HepG2 (cell line): Measurements from ENCODE around the gene CPB2. TPM values are rescaled to one million over a fixed set of nuclear protein-coding genes. Genes with fewer than 3 reads are reported as not detected.

ENCODE experiments used
- ARHGAP35 ChIP-seq: sonication (generic); formaldehyde crosslinking; IDR thresholded peaks from 2 replicates; pipeline ENCODE4 v1.9.0; 2022; ENCODE audit warnings: mild to moderate bottlenecking, inconsistent platforms, moderate library complexity, missing genetic modification reagents, borderline replicate concordance
- CC2D1A ChIP-seq: sonication (generic); formaldehyde crosslinking; IDR thresholded peaks from 2 replicates; pipeline ENCODE4 v1.8.1; 2023; ENCODE audit warnings: mild to moderate bottlenecking, missing genetic modification reagents
- CCDC6 ChIP-seq: sonication (generic); formaldehyde crosslinking; IDR thresholded peaks from 2 replicates; pipeline ENCODE4 v1.8.1; 2022; ENCODE audit warnings: mild to moderate bottlenecking, missing genetic modification reagents, moderate library complexity
- CHCHD3 ChIP-seq: sonication (generic); formaldehyde crosslinking; IDR thresholded peaks from 2 replicates; pipeline ENCODE4 v1.8.0; 2022; ENCODE audit warnings: mild to moderate bottlenecking, missing genetic modification reagents, moderate library complexity
- CREM ChIP-seq, 2 experiments: sonication (generic) in 1 of 2; formaldehyde crosslinking in 1 of 2; IDR thresholded peaks; 2 replicates each; pipeline versions ENCODE4 v1.4.0 to v1.6.1; 2016 to 2020; ENCODE audit warnings: antibody characterized with exemption in 1 of 2, mild to moderate bottlenecking in 1 of 2, missing genetic modification reagents in 1 of 2
- FOXA3 ChIP-seq: IDR thresholded peaks from 2 replicates; pipeline ENCODE4 v1.6.1; 2016; ENCODE audit warnings: missing genetic modification reagents, missing compliant biosample characterization
- MAZ ChIP-seq, 2 experiments: sonication (generic) in 1 of 2; formaldehyde crosslinking in 1 of 2; IDR thresholded peaks; 2 replicates each; pipeline versions ENCODE4 v1.5.0 to v1.6.1; 2012 to 2020; ENCODE audit warnings: low read depth in 2 of 2, mild to moderate bottlenecking in 2 of 2, borderline replicate concordance in 1 of 2, improper control_type of control experiment in 1 of 2, low read length in 1 of 2, missing genetic modification reagents in 1 of 2, moderate library complexity in 1 of 2
- MIER3 ChIP-seq: IDR thresholded peaks from 2 replicates; pipeline ENCODE4 v1.6.1; 2016; ENCODE audit warnings: missing compliant biosample characterization, borderline replicate concordance
- MLX ChIP-seq: IDR thresholded peaks from 2 replicates; pipeline ENCODE4 v1.6.1; 2016
- NCOA2 ChIP-seq: sonication (generic); formaldehyde crosslinking; IDR thresholded peaks from 2 replicates; pipeline ENCODE4 v1.8.0; 2022; ENCODE audit warnings: inconsistent platforms
- SOX13 ChIP-seq, 3 experiments: fragments of 450-650 bp in 1 of 3; sonication (generic) in 1 of 3; formaldehyde crosslinking in 1 of 3; IDR thresholded peaks in 2 of 3; conservative IDR thresholded peaks in 1 of 3; 2 replicates each; pipeline versions ENCODE4 v1.5.0 to v1.6.1; 2016 to 2020; ENCODE audit warnings: antibody characterized with exemption in 1 of 3, mild to moderate bottlenecking in 1 of 3, missing compliant biosample characterization in 1 of 3, missing genetic modification reagents in 1 of 3, moderate library complexity in 1 of 3
- SPEN ChIP-seq: sonication (generic); formaldehyde crosslinking; IDR thresholded peaks from 2 replicates; pipeline ENCODE4 v1.5.1; 2020; ENCODE audit warnings: low read depth, mild to moderate bottlenecking, missing genetic modification reagents
- XRCC5 ChIP-seq: fragments of 200-400 bp; formaldehyde crosslinking; optimal IDR thresholded peaks from 2 replicates; pipeline ENCODE3; 2017; ENCODE audit warnings: mild to moderate bottlenecking, low read length
- ZBTB7A ChIP-seq: sonication (generic); formaldehyde crosslinking; IDR thresholded peaks from 2 replicates; pipeline ENCODE4 v1.8.0; 2022; ENCODE audit warnings: mild to moderate bottlenecking, missing genetic modification reagents
- ZNF24 ChIP-seq: fragments of 450-650 bp; IDR thresholded peaks from 2 replicates; pipeline ENCODE4 v1.6.1; 2017; ENCODE audit warnings: antibody characterized with exemption, mild to moderate bottlenecking
- ZNF281 ChIP-seq: sonication (generic); formaldehyde crosslinking; IDR thresholded peaks from 2 replicates; pipeline ENCODE4 v1.4.0; 2020; ENCODE audit warnings: missing genetic modification reagents, borderline replicate concordance
- ZNF326 ChIP-seq: sonication (generic); formaldehyde crosslinking; IDR thresholded peaks from 2 replicates; pipeline ENCODE4 v1.4.0; 2020; ENCODE audit warnings: missing genetic modification reagents, borderline replicate concordance
- ZNF501 ChIP-seq: sonication (generic); formaldehyde crosslinking; IDR thresholded peaks from 2 replicates; pipeline ENCODE4 v1.5.1; 2020; ENCODE audit warnings: mild to moderate bottlenecking, moderate library complexity, missing genetic modification reagents
- ZNF556 ChIP-seq: sonication (generic); formaldehyde crosslinking; IDR thresholded peaks from 2 replicates; pipeline ENCODE4 v1.4.0; 2020; ENCODE audit warnings: mild to moderate bottlenecking, missing genetic modification reagents, borderline replicate concordance
- ZNF768 ChIP-seq: sonication (generic); formaldehyde crosslinking; IDR thresholded peaks from 2 replicates; pipeline ENCODE4 v1.4.0; 2020; ENCODE audit warnings: missing genetic modification reagents
- ZNF772 ChIP-seq: sonication (generic); formaldehyde crosslinking; IDR thresholded peaks from 2 replicates; pipeline ENCODE4 v1.5.0; 2020; ENCODE audit warnings: mild to moderate bottlenecking, missing genetic modification reagents
- ZNF780A ChIP-seq: sonication (generic); formaldehyde crosslinking; IDR thresholded peaks from 2 replicates; pipeline ENCODE4 v1.8.0; 2022; ENCODE audit warnings: mild to moderate bottlenecking, missing genetic modification reagents, moderate library complexity
- ZNF792 ChIP-seq: IDR thresholded peaks from 2 replicates; pipeline ENCODE4 v1.6.1; 2016
- ZNF839 ChIP-seq: sonication (generic); formaldehyde crosslinking; IDR thresholded peaks from 2 replicates; pipeline ENCODE4 v1.4.0; 2020; ENCODE audit warnings: missing genetic modification reagents, mild to moderate bottlenecking, borderline replicate concordance
- polyA plus RNA-seq, 8 experiments: library from polyadenylated mRNA; depleted of rRNA in 3 of 8; stranded (reverse) in 7 of 8; unstranded in 1 of 8; fragments of >200 nt; fragmentation: Illumina TruSeq in 4 of 8; extraction: Trizol in 4 of 8; gene quantifications; 2 replicates each; pipeline versions ENCODE4 v1.2.1 to v1.2.3, GENCODE V29; 2011 to 2016; ENCODE audit warnings: low read depth in 4 of 8, missing spikeins in 1 of 8, mixed read lengths in 1 of 8; ENCODE audit not compliant: insufficient read depth in 1 of 8
- total RNA-seq, 5 experiments: library from RNA; depleted of rRNA; stranded (reverse); fragments of >200 nt; fragmentation: Illumina TruSeq; extraction: Trizol; gene quantifications; 2 replicates each; pipeline ENCODE4 v1.2.3, GENCODE V29; 2016; ENCODE audit warnings: low read depth in 1 of 5
- TF ChIP-seq, protein P1 (sequence below): sonication (generic); formaldehyde crosslinking; IDR thresholded peaks from 2 replicates; pipeline ENCODE4 v1.4.0; 2020; ENCODE audit warnings: low read depth, mild to moderate bottlenecking, missing genetic modification reagents

The CPB2 gene
- total and polyA plus RNA-seq, 2 of the 13 experiments (the other 11 are each of a cell fraction or from before 2014, with no cell fraction given): 125 to 140 TPM

DNA sequence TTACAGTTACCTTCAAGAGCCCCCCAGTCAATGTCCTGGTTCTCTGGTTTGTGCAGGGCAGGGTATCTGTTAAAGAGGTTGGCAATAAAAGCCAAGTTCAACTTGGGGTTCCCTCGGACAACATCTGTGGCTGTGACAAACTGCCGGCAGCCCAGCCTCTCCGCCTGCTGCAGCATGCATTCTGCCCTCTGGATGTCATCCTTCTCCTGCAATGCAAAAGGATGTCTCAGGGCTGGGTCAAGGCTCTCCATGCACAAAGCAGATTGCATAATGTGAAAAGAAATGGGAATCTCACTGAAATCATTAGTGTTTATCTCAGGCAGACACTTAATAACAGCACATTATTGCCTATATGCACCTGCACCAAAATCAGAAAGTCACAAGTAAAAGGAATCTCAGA, 42.1 kb upstream of the CPB2 start (continued):
- no peak for TF ChIP-seq CREM (IDR thresholded peaks at IDR 0.05)
- TF ChIP-seq CREM (CRISPR knock-in tag; IDR thresholded peaks at IDR 0.05): no peak
- TF ChIP-seq ARHGAP35: no peak
- TF ChIP-seq ZNF772 (CRISPR knock-in tag): no peak
- no peak for TF ChIP-seq NCOA2 (CRISPR knock-in tag)
- no peak for TF ChIP-seq CHCHD3 (CRISPR knock-in tag)
- TF ChIP-seq FOXA3: 0 out of 2 replicates have a peak, but pooled peaks have one; percentile 31
- no peak for TF ChIP-seq ZNF501
- no peak for TF ChIP-seq ZNF780A (CRISPR knock-in tag)
- TF ChIP-seq SOX13 (IDR thresholded peaks at IDR 0.05): no peak
- no peak for TF ChIP-seq SOX13 (CRISPR knock-in tag; conservative IDR thresholded peaks at IDR 0.05 in 1 of 2, IDR thresholded peaks at IDR 0.05 in 1 of 2)
- TF ChIP-seq SPEN (CRISPR knock-in tag): no peak
- no peak for TF ChIP-seq ZNF556
- TF ChIP-seq ZNF792: no peak
- TF ChIP-seq CC2D1A (CRISPR knock-in tag): no peak
- TF ChIP-seq, protein P1, sequence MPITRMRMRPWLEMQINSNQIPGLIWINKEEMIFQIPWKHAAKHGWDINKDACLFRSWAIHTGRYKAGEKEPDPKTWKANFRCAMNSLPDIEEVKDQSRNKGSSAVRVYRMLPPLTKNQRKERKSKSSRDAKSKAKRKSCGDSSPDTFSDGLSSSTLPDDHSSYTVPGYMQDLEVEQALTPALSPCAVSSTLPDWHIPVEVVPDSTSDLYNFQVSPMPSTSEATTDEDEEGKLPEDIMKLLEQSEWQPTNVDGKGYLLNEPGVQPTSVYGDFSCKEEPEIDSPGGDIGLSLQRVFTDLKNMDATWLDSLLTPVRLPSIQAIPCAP (CRISPR knock-in tag): no peak
- no peak for TF ChIP-seq MLX (CRISPR knock-in tag)
- peak; percentile 59 for TF ChIP-seq XRCC5
- TF ChIP-seq MAZ (IDR thresholded peaks at IDR 0.05; ENCODE audit: borderline replicate concordance, low read depth, low read length): no peak
- TF ChIP-seq MAZ (CRISPR knock-in tag; IDR thresholded peaks at IDR 0.05; ENCODE audit: low read depth): no peak
- TF ChIP-seq ZNF768 (CRISPR knock-in tag): no peak
- no peak for TF ChIP-seq MIER3 (CRISPR knock-in tag)
- TF ChIP-seq ZNF326: no peak
- no peak for TF ChIP-seq ZBTB7A (CRISPR knock-in tag)
- no peak for TF ChIP-seq ZNF839 (CRISPR knock-in tag)
- TF ChIP-seq ZNF24: no peak
- TF ChIP-seq ZNF281 (CRISPR knock-in tag): no peak
- no peak for TF ChIP-seq CCDC6 (CRISPR knock-in tag)
